ENCODE measurements around the gene PCDHA13. TPM values are rescaled to one million over a fixed set of nuclear protein-coding genes. Genes with fewer than 3 reads are reported as not detected.

PCDHA13 gene
- total RNA-seq, 1 donor from 2014 or later = 3.5 TPM

GRCh38 chr5:140857987-140858240 lies 24.0 kb upstream of the PCDHA13 start:
- peak overlapping the region; percentile 37 for H3K27ac Mint-ChIP-seq
- peaks cover 4% of the 10 kb centered on the region for H3K4me1 Mint-ChIP-seq (ENCODE audit: low read depth)
- H3K27me3 Mint-ChIP-seq = no peaks in the 10 kb centered on the region
- peaks cover 34% of the 10 kb centered on the region for H3K9me3 Mint-ChIP-seq (ENCODE audit: low read depth)
- H3K4me3 Mint-ChIP-seq (ENCODE audit: low read depth) = no peak overlapping the region
- peaks cover 63% of the 10 kb centered on the region for H3K36me3 Mint-ChIP-seq (ENCODE audit: insufficient read depth)
- no peak for DNase-seq (ENCODE audit: low spot score, unreplicated experiment)
- no peak for TF ChIP-seq CTCF (IDR thresholded peaks at IDR 0.05; ENCODE audit: unreplicated experiment)

GRCh38 chr5:140862441-140863295 lies 19.3 kb upstream of the PCDHA13 start:
- H3K36me3 Mint-ChIP-seq (ENCODE audit: insufficient read depth) = peaks cover 66% of the 10 kb centered on the region
- TF ChIP-seq CTCF (IDR thresholded peaks at IDR 0.05; ENCODE audit: unreplicated experiment) = no peak
- H3K9me3 Mint-ChIP-seq (ENCODE audit: low read depth) = peaks cover 27% of the 10 kb centered on the region
- no peaks in the 10 kb centered on the region for H3K4me1 Mint-ChIP-seq (ENCODE audit: low read depth)
- DNase-seq (ENCODE audit: low spot score, unreplicated experiment) = no peak
- no peak overlapping the region for H3K4me3 Mint-ChIP-seq (ENCODE audit: low read depth)
- H3K27me3 Mint-ChIP-seq = no peaks in the 10 kb centered on the region
- H3K27ac Mint-ChIP-seq = no peak overlapping the region

GRCh38 chr5:140868721-140869554 lies 13.0 kb upstream of the PCDHA13 start, which contains the start of gene PCDHA11:
PCDHA11 (plus strand) TSS chr5:140868957; CDS start chr5:140869104, 147 bp downstream.
- Mint-ChIP-seq H3K4me1 (ENCODE audit: low read depth) (no peaks in the 10 kb centered on the region), H3K36me3 (ENCODE audit: insufficient read depth) (peaks cover 54% of the 10 kb centered on the region), H3K27me3 (no peaks in the 10 kb centered on the region), H3K27ac (peak within 1 kb of the TSS; percentile 95), H3K9me3 (ENCODE audit: low read depth) (peaks cover 21% of the 10 kb centered on the region), H3K4me3 (ENCODE audit: low read depth) (peak within 1 kb of the TSS; percentile 78)
- TF ChIP-seq CTCF (IDR thresholded peaks at IDR 0.05; ENCODE audit: unreplicated experiment) = peak; percentile 46
- DNase-seq (ENCODE audit: low spot score, unreplicated experiment) = no peak

- Mint-ChIP-seq H3K36me3 (ENCODE audit: insufficient read depth) (peaks cover 58% of the 10 kb centered on the region), H3K4me1 (ENCODE audit: low read depth) (no peaks in the 10 kb centered on the region), H3K4me3 (ENCODE audit: low read depth) (peak overlapping the region; percentile 78), H3K27ac (peak overlapping the region; percentile 95), H3K27me3 (no peaks in the 10 kb centered on the region), H3K9me3 (ENCODE audit: low read depth) (peaks cover 23% of the 10 kb centered on the region)
- no peak for TF ChIP-seq CTCF (IDR thresholded peaks at IDR 0.05; ENCODE audit: unreplicated experiment)
- no peak for DNase-seq (ENCODE audit: low spot score, unreplicated experiment)
Observed at GRCh38 chr5:140869555-140869886, 12.4 kb upstream of the PCDHA13 start.
